Measurements from ENCODE around the gene MYO3B.

GRCh38 chr2:170454471-170455372 is 276.8 kb downstream of the MYO3B start:
- TF ChIP-seq CTCF (IDR thresholded peaks at IDR 0.05) (no peak), ZFX (IDR thresholded peaks at IDR 0.05; ENCODE audit: borderline replicate concordance) (no peak)
